AG09309 (cell line): Measurements from ENCODE around the gene CKB.
A peak's percentile ranks its signal among the peaks of the same experiment; 100 is the strongest.

Source experiments
- DNase-seq: peaks from one replicate; pipeline ENCODE4 v3.0.0-alpha.2; 2010; ENCODE audit warnings: low read depth
- H3K4me3 ChIP-seq: 2 replicates; pipeline ENCODE4 v1.5.1; 2011; ENCODE audit warnings: mild to moderate bottlenecking, low read depth, low read length, moderate library complexity; ENCODE audit not compliant: control insufficient read depth
- TF ChIP-seq, protein P1 (sequence below): IDR thresholded peaks from 2 replicates; pipeline ENCODE4 v1.5.1; 2011; ENCODE audit warnings: mild to moderate bottlenecking, low read depth, low read length, inconsistent platforms; ENCODE audit not compliant: insufficient read depth, control insufficient read depth; ENCODE audit errors: missing control alignments

The CKB gene

DNA sequence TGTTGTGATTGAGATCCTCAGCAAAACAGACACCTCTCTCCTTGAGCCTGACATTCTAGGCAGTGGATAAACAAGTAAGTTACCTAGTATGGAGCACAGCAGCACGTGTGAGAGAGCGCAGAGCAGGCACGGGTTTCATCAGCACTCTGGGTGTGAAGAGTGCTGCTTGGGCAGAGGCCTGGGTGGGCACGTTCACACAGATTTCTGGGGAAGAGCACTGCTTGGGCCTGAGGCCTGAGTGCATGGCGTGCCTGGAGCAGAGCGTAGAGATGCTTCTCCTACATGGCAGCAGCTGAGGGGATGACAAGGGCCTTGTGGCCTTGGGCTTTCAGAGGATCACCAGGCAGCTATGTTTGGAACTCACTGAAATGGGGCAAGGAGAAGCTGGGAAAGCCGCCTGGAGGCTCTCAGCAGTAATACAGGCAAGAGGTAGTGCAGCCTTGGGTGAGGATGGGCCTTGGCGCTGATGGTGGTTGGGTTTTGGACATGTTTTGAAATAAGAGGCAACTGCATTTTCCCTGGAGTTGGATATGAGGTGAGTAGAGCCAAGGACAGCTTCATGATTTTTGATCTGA is 17.6 kb downstream of the CKB start:
- H3K4me3 ChIP-seq: no peak overlapping the region
- no peak for DNase-seq
- TF ChIP-seq, protein P1, sequence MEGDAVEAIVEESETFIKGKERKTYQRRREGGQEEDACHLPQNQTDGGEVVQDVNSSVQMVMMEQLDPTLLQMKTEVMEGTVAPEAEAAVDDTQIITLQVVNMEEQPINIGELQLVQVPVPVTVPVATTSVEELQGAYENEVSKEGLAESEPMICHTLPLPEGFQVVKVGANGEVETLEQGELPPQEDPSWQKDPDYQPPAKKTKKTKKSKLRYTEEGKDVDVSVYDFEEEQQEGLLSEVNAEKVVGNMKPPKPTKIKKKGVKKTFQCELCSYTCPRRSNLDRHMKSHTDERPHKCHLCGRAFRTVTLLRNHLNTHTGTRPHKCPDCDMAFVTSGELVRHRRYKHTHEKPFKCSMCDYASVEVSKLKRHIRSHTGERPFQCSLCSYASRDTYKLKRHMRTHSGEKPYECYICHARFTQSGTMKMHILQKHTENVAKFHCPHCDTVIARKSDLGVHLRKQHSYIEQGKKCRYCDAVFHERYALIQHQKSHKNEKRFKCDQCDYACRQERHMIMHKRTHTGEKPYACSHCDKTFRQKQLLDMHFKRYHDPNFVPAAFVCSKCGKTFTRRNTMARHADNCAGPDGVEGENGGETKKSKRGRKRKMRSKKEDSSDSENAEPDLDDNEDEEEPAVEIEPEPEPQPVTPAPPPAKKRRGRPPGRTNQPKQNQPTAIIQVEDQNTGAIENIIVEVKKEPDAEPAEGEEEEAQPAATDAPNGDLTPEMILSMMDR: peak; percentile 5

GRCh38 chr14:103503296-103503695 is 19.3 kb downstream of the CKB start:
- DNase-seq: no peak
- TF ChIP-seq, protein P1: no peak
- H3K4me3 ChIP-seq: no peak overlapping the region

DNA sequence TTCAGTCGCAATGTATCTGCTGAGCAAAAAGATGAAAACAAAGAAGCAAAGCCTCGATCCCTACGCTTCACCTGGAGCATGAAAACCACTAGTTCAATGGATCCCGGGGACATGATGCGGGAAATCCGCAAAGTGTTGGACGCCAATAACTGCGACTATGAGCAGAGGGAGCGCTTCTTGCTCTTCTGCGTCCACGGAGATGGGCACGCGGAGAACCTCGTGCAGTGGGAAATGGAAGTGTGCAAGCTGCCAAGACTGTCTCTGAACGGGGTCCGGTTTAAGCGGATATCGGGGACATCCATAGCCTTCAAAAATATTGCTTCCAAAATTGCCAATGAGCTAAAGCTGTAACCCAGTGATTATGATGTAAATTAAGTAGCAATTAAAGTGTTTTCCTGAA is 19.8 kb downstream of the CKB start:
- DNase-seq: no peak

DNA sequence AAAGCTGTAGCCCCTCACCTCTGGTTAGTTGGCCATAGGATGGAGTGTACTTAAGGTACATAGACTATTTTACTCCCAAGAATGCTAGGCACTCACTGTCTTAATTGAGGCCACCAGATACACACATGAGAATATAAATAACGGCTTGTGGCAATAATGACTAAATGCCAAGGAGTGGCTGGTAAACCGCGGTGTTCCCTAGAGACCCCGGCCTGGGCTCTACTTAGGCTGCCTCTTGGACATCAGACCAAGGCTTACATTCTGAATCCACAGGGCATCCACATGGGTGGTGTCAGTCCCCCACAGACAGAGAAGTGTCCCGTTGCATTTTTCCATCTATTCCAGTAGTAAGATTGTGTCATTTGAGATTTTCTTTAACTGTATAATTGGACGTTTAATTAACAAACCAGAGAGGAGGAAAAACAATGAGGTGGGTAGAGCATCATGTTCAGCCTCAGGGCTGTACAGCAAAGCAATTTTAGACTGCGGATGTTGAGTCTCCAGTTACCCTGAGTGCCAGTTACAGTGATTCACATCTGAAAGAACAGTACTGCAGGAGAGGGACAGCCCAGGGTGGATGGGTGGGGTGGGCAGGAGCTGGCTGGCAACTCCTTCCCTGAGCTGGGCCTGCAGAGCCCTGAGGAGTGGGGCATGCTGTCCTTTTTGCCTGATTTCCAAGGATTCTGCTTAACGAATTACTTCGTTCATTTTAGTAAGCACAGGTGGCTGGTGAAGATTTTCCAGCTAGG is 20.5 kb downstream of the CKB start:
- H3K4me3 ChIP-seq: no peak overlapping the region
- TF ChIP-seq, protein P1: no peak
- DNase-seq: no peak

More for the DNA sequence above, 19.8 kb downstream of the CKB start:
- H3K4me3 ChIP-seq: no peak overlapping the region
- TF ChIP-seq, protein P1: no peak

GRCh38 chr14:103501041-103501870 is 21.4 kb downstream of the CKB start:
- no peak for DNase-seq
- H3K4me3 ChIP-seq: no peak overlapping the region
- TF ChIP-seq, protein P1: no peak

GRCh38 chr14:103500148-103500990 is 22.3 kb downstream of the CKB start:
- peak; percentile 43 for DNase-seq
- TF ChIP-seq, protein P1: peak; percentile 97
- no peak overlapping the region for H3K4me3 ChIP-seq
